HEK293T (cell line): ENCODE results near the gene TRIM24.
"Not testable (repeated sequence)": the region's sequence is repeated elsewhere in the genome, so short reads cannot be mapped to it uniquely, and the experiment has no call there.

Source experiments
- ARNT ChIP-seq: fragments of 450-650 bp; IDR thresholded peaks from 2 replicates; pipeline ENCODE4 v1.6.1; 2017; ENCODE audit warnings: mild to moderate bottlenecking
- BHLHE40 ChIP-seq: fragments of 450-650 bp; IDR thresholded peaks from 2 replicates; pipeline ENCODE4 v1.6.1; 2016; ENCODE audit warnings: mild to moderate bottlenecking, moderate library complexity, borderline replicate concordance
- ELF4 ChIP-seq: fragments of 450-650 bp; IDR thresholded peaks from 2 replicates; pipeline ENCODE4 v1.6.1; 2017; ENCODE audit warnings: antibody characterized with exemption
- FOXA1 ChIP-seq: fragments of 450-650 bp; IDR thresholded peaks from 2 replicates; pipeline ENCODE4 v1.6.1; 2016; ENCODE audit warnings: mild to moderate bottlenecking
- FOXM1 ChIP-seq: fragments of 450-650 bp; IDR thresholded peaks from 2 replicates; pipeline ENCODE4 v1.6.1; 2017; ENCODE audit warnings: mild to moderate bottlenecking, borderline replicate concordance
- L3MBTL2 ChIP-seq: fragments of 450-650 bp; conservative IDR thresholded peaks from 2 replicates; pipeline ENCODE4 v1.6.1; 2016; ENCODE audit warnings: mild to moderate bottlenecking
- SP1 ChIP-seq: fragments of 450-650 bp; IDR thresholded peaks from 2 replicates; pipeline ENCODE4 v1.6.1; 2017
- SUZ12 ChIP-seq: fragments of 450-650 bp; IDR thresholded peaks from 2 replicates; pipeline ENCODE4 v1.6.1; 2016; ENCODE audit warnings: mild to moderate bottlenecking
- TARDBP ChIP-seq: fragments of 450-650 bp; IDR thresholded peaks from 2 replicates; pipeline ENCODE4 v1.6.1; 2016

GRCh38 chr7:138489139-138489538 lies 29.1 kb downstream of the TRIM24 start:
- TF ChIP-seq FOXM1, ARNT, BHLHE40, FOXA1, SP1, SUZ12, L3MBTL2, TARDBP, ELF4: not testable (repeated sequence)
